Prostate gland (tissue), 2 donors: ENCODE measurements around the gene E2F6.

Experiments used
- POLR2AphosphoS5 ChIP-seq: sonication (generic); formaldehyde crosslinking; IDR thresholded peaks from one replicate; pipeline ENCODE4 v1.6.1; 2017; ENCODE audit warnings: antibody characterized with exemption
- TF ChIP-seq, protein P1 (sequence below), 4 experiments: fragments of 200-600 bp in 2 of 4; fragments of 450-650 bp in 2 of 4; sonication (generic) in 2 of 4; IDR thresholded peaks; 1 replicate in 3 of 4; 2 replicates in 1 of 4; pipeline ENCODE4 v1.5.1; 2016 to 2019; ENCODE audit warnings: antibody characterized with exemption in 4 of 4, mild to moderate bottlenecking in 2 of 4, moderate library complexity in 2 of 4

DNA sequence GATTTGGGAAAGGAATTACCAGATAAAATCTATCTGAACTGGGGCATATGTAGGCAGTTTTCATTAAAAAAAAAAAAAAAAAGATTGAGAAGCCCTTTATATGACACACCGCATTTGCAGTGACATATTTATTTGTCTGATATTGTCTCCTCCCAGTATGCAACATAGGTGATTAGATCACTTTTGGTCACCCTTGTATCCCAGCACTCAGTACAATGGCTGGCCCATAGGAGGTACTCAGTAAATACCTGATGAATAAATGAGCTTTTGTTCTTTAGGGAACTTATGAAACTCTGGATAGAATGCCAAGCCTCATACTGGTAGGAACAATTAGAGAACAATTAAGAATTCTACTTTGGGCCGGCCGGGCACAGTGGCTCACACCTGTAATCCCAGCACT is 22.8 kb upstream of the E2F6 start:
- TF ChIP-seq, protein P1, sequence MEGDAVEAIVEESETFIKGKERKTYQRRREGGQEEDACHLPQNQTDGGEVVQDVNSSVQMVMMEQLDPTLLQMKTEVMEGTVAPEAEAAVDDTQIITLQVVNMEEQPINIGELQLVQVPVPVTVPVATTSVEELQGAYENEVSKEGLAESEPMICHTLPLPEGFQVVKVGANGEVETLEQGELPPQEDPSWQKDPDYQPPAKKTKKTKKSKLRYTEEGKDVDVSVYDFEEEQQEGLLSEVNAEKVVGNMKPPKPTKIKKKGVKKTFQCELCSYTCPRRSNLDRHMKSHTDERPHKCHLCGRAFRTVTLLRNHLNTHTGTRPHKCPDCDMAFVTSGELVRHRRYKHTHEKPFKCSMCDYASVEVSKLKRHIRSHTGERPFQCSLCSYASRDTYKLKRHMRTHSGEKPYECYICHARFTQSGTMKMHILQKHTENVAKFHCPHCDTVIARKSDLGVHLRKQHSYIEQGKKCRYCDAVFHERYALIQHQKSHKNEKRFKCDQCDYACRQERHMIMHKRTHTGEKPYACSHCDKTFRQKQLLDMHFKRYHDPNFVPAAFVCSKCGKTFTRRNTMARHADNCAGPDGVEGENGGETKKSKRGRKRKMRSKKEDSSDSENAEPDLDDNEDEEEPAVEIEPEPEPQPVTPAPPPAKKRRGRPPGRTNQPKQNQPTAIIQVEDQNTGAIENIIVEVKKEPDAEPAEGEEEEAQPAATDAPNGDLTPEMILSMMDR (IDR thresholded peaks at IDR 0.05): no peak
- no peak for TF ChIP-seq POLR2AphosphoS5
